ENCODE data around the gene LILRA2. TPM values are rescaled to one million over a fixed set of nuclear protein-coding genes. Genes with fewer than 3 reads are reported as not detected.
"Not testable (repeated sequence)": the region's sequence is repeated elsewhere in the genome, so short reads cannot be mapped to it uniquely, and the experiment has no call there.

Gene LILRA2
- total and polyA plus RNA-seq, 9 donors = 0.56 to 5.5 (median 1.4) TPM

DNA sequence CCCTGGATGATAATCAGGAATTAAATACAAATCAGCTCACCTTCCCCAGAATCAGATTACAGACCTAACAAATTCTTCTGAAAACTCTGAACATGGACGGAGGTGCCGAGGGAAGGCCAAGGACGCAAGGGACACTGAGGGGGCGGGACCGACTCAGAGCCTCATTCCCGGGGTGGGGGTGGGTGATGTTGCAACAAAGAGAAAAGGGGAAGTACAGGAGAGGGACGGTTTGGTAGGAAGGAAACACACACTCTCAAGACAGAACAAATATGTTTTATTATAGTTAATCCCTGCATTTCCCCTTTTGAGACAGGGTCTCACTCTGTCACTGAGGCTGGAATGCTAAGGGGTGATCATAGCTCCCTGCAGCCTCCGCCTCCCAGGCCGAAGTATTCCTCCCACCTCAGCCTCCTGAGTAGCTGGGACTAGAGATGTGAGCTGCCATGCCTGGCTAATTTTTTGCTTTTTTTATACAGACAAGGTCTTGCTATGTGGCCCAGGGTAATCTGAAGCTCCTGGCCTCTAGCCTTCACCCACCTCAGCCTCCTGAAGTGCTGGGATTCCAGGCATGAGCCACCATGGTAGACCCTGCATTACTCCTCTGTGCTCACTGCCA is 786 bp upstream of the LILRA2 start:
- no peaks in the 10 kb centered on the region for H3K4me1 ChIP-seq (ENCODE audit: insufficient read depth)
- no peaks in the 10 kb centered on the region for H3K9me3 ChIP-seq
- no peak for TF ChIP-seq POLR2A (IDR thresholded peaks at IDR 0.05)
- TF ChIP-seq, protein P1, sequence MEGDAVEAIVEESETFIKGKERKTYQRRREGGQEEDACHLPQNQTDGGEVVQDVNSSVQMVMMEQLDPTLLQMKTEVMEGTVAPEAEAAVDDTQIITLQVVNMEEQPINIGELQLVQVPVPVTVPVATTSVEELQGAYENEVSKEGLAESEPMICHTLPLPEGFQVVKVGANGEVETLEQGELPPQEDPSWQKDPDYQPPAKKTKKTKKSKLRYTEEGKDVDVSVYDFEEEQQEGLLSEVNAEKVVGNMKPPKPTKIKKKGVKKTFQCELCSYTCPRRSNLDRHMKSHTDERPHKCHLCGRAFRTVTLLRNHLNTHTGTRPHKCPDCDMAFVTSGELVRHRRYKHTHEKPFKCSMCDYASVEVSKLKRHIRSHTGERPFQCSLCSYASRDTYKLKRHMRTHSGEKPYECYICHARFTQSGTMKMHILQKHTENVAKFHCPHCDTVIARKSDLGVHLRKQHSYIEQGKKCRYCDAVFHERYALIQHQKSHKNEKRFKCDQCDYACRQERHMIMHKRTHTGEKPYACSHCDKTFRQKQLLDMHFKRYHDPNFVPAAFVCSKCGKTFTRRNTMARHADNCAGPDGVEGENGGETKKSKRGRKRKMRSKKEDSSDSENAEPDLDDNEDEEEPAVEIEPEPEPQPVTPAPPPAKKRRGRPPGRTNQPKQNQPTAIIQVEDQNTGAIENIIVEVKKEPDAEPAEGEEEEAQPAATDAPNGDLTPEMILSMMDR (IDR thresholded peaks at IDR 0.05) = no peak
- WGBS, 3 donors = 45 to 73% (median 54%) methylated on average over 9 of the region's 9 CpGs
- no peak for DNase-seq
- H3K27me3 ChIP-seq = no peaks in the 10 kb centered on the region
- H3K4me3 ChIP-seq = no peak overlapping the region
- intact Hi-C loops (cut with DNase I) = no loop called here
- H3K36me3 ChIP-seq = no peaks in the 10 kb centered on the region
- no peak overlapping the region for H3K27ac ChIP-seq

DNA sequence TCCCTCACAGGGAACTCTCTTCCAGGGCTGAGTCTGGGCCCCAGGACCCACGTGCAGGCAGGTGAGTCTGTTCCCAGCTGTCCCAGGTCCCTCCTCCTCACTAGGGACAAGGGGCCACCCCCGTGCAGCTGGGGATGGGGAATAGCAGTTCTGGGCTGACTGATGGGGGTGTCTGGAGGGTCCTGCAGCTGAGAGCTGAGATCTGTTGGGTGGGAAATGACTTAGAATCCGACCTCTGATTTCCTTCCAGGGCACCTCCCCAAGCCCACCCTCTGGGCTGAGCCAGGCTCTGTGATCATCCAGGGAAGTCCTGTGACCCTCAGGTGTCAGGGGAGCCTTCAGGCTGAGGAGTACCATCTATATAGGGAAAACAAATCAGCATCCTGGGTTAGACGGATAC is 461 bp downstream of the LILRA2 start:
- 26 to 49% (median 43%) methylated on average over 4 of the region's 4 CpGs for WGBS, 3 donors
- no peak overlapping the region for H3K4me3 ChIP-seq
- H3K36me3 ChIP-seq = no peaks in the 10 kb centered on the region
- TF ChIP-seq EP300 (IDR thresholded peaks at IDR 0.05) = no peak
- no peak for TF ChIP-seq POLR2A (IDR thresholded peaks at IDR 0.05)
- TF ChIP-seq, protein P1 (IDR thresholded peaks at IDR 0.05) = no peak
- intact Hi-C loops (cut with DNase I) = no loop called here
- no peak for DNase-seq
- no peaks in the 10 kb centered on the region for H3K9me3 ChIP-seq
- no peaks in the 10 kb centered on the region for H3K27me3 ChIP-seq
- H3K27ac ChIP-seq = no peak overlapping the region
- H3K4me1 ChIP-seq (ENCODE audit: insufficient read depth) = no peaks in the 10 kb centered on the region

DNA sequence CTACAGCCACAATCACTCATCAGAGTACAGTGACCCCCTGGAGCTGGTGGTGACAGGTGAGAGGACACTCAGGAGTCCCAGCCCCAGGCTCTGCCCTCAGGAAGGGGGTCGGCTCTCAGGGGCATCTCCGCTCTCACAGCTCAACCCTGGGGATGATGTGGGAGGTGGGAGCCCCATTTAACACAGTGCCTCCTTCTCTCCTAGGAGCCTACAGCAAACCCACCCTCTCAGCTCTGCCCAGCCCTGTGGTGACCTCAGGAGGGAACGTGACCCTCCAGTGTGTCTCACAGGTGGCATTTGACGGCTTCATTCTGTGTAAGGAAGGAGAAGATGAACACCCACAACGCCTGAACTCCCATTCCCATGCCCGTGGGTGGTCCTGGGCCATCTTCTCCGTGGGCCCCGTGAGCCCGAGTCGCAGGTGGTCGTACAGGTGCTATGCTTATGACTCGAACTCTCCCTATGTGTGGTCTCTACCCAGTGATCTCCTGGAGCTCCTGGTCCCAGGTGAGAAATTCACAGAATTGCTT is 1.0 kb downstream of the LILRA2 start:
- Histone ChIP-seq H3K36me3 (no peaks in the 10 kb centered on the region), H3K27me3 (no peaks in the 10 kb centered on the region), H3K4me1 (ENCODE audit: insufficient read depth) (no peaks in the 10 kb centered on the region), H3K27ac (no peak overlapping the region), H3K9me3 (no peaks in the 10 kb centered on the region), H3K4me3 (no peak overlapping the region)
- WGBS, 3 donors = 69 to 81% (median 72%) methylated on average over 12 of the region's 12 CpGs
- intact Hi-C loops (cut with DNase I) = no loop called here
- DNase-seq = no peak
- TF ChIP-seq POLR2A (IDR thresholded peaks at IDR 0.05) (no peak), EP300 (IDR thresholded peaks at IDR 0.05) (no peak)
- TF ChIP-seq, protein P1 (IDR thresholded peaks at IDR 0.05) = no peak

DNA sequence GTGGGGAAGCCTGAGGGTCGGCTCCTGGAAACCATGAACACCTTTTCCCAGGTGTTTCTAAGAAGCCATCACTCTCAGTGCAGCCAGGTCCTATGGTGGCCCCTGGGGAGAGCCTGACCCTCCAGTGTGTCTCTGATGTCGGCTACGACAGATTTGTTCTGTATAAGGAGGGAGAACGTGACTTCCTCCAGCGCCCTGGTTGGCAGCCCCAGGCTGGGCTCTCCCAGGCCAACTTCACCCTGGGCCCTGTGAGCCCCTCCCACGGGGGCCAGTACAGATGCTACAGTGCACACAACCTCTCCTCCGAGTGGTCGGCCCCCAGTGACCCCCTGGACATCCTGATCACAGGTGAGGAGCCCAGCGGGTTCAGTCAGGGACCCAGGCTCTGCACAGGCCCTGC is 1.6 kb downstream of the LILRA2 start:
- H3K4me3 ChIP-seq; H3K27me3 ChIP-seq; H3K27ac ChIP-seq; H3K9me3 ChIP-seq; H3K4me1 ChIP-seq (ENCODE audit: insufficient read depth); DNase-seq; intact Hi-C loops (cut with DNase I); H3K36me3 ChIP-seq: not testable (repeated sequence)
- WGBS, 3 donors = 67 to 81% (median 71%) methylated on average over 8 to 9 of the region's 9 CpGs

DNA sequence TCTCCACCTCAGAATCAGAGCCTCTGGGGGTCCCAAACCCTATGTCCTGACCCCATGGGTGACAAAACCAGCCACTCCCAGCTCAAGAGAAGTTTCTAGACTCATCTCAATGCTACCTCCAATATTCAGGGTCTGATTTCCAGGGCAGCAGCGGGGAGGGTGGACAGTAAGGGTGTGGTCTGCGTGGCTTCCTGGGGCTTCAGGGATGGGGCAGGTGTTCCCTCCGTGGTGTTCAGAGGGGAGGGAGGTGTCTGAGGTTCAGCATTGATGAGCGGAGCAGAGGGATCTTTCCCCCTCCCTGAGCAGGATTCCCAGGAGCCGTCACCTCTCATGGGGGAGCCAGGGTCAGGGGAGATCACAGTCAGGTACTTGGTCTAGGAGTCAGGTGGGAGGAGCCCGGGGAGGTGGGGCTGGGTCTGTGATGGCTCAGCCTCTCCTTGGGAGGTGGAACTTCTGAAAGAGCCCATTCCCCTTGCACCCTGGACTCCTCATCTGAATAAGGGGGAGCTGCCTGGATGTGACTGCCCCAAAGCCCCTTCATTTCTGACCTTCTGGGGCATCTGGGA is 2.9 kb downstream of the LILRA2 start:
- WGBS, 3 donors = 59 to 71% (median 65%) methylated on average over 6 of the region's 6 CpGs

More for the DNA sequence above, 2.9 kb downstream of the LILRA2 start:
- no peak overlapping the region for H3K27ac ChIP-seq
- H3K36me3 ChIP-seq = no peaks in the 10 kb centered on the region
- H3K4me1 ChIP-seq (ENCODE audit: insufficient read depth) = no peaks in the 10 kb centered on the region
- intact Hi-C loops (cut with DNase I) = no loop called here
- TF ChIP-seq POLR2A (IDR thresholded peaks at IDR 0.05) = no peak
- TF ChIP-seq, protein P1 (IDR thresholded peaks at IDR 0.05) = no peak
- TF ChIP-seq EP300 (IDR thresholded peaks at IDR 0.05) = no peak
- no peak overlapping the region for H3K4me3 ChIP-seq
- no peaks in the 10 kb centered on the region for H3K9me3 ChIP-seq
- no peaks in the 10 kb centered on the region for H3K27me3 ChIP-seq
- no peak for DNase-seq
